Trophoblast cell (in vitro differentiated cells and primary cell): ENCODE measurements around the gene ZSCAN1.

Source experiments
- DNase-seq, 2 donors: peaks; one replicate each; pipeline ENCODE4 v3.0.0-alpha.2; 2016
- H2AFZ ChIP-seq: 2 replicates; pipeline ENCODE4 v1.6.1; 2013; ENCODE audit warnings: low read length, moderate library complexity, mild to moderate bottlenecking; ENCODE audit not compliant: insufficient read depth, poor library complexity
- H2AK5ac ChIP-seq: 2 replicates; pipeline ENCODE4 v1.6.1; 2013; ENCODE audit warnings: mild to moderate bottlenecking, low read length
- H2BK120ac ChIP-seq: 2 replicates; pipeline ENCODE4 v1.6.1; 2013; ENCODE audit warnings: low read length, mild to moderate bottlenecking, moderate library complexity; ENCODE audit not compliant: insufficient read depth, poor library complexity
- H2BK12ac ChIP-seq: 2 replicates; pipeline ENCODE4 v1.6.1; 2013; ENCODE audit warnings: mild to moderate bottlenecking, low read length, moderate library complexity
- H2BK5ac ChIP-seq: 2 replicates; pipeline ENCODE4 v1.6.1; 2013; ENCODE audit warnings: low read length, low read depth, moderate library complexity, mild to moderate bottlenecking; ENCODE audit not compliant: poor library complexity
- H3K14ac ChIP-seq: 2 replicates; pipeline ENCODE4 v1.6.1; 2013; ENCODE audit warnings: mild to moderate bottlenecking, low read length
- H3K18ac ChIP-seq: 2 replicates; pipeline ENCODE4 v1.6.1; 2013; ENCODE audit warnings: mild to moderate bottlenecking, low read length
- H3K23ac ChIP-seq: 2 replicates; pipeline ENCODE4 v1.6.1; 2013; ENCODE audit warnings: low read length
- H3K27ac ChIP-seq: 2 replicates; pipeline ENCODE4 v1.5.1; 2013; ENCODE audit warnings: low read depth, mild to moderate bottlenecking, inconsistent platforms, low read length, moderate library complexity
- H3K27me3 ChIP-seq: 2 replicates; pipeline ENCODE4 v1.6.1; 2013; ENCODE audit warnings: inconsistent platforms, mild to moderate bottlenecking, low read length, moderate library complexity; ENCODE audit not compliant: insufficient read depth
- H3K36me3 ChIP-seq, 2 experiments: 1 replicate in 1 of 2; 2 replicates in 1 of 2; pipeline ENCODE4 v1.6.1; 2013; ENCODE audit warnings: low read length in 2 of 2, mild to moderate bottlenecking in 2 of 2, moderate library complexity in 1 of 2; ENCODE audit not compliant: insufficient read depth in 2 of 2, control insufficient read depth in 1 of 2
- H3K4ac ChIP-seq: 2 replicates; pipeline ENCODE4 v1.6.1; 2013; ENCODE audit warnings: low read depth, mild to moderate bottlenecking, low read length, moderate library complexity
- H3K4me1 ChIP-seq, 2 experiments: 1 replicate in 1 of 2; 2 replicates in 1 of 2; pipeline ENCODE4 v1.6.1; 2013; ENCODE audit warnings: low read length in 2 of 2, mild to moderate bottlenecking in 2 of 2, moderate library complexity in 1 of 2; ENCODE audit not compliant: insufficient read depth in 2 of 2, control insufficient read depth in 1 of 2
- H3K4me2 ChIP-seq: 2 replicates; pipeline ENCODE4 v1.6.1; 2013; ENCODE audit warnings: inconsistent platforms, mild to moderate bottlenecking, low read length, moderate library complexity
- H3K4me3 ChIP-seq: 2 replicates; pipeline ENCODE4 v1.5.1; 2013; ENCODE audit warnings: mild to moderate bottlenecking, low read depth, low read length, inconsistent platforms
- H3K79me1 ChIP-seq: one replicate; pipeline ENCODE4 v1.6.1; 2013; ENCODE audit warnings: low read length
- H3K79me2 ChIP-seq: 2 replicates; pipeline ENCODE4 v1.6.1; 2013; ENCODE audit warnings: low read length, mild to moderate bottlenecking; ENCODE audit not compliant: control insufficient read depth, insufficient read depth, poor library complexity
- H3K9ac ChIP-seq: 2 replicates; pipeline ENCODE4 v1.6.1; 2013; ENCODE audit warnings: mild to moderate bottlenecking, low read length
- H3K9me3 ChIP-seq: 2 replicates; pipeline ENCODE4 v1.6.1; 2013; ENCODE audit warnings: low read depth, mild to moderate bottlenecking, control low read depth, inconsistent platforms, low read length; ENCODE audit not compliant: insufficient read depth
- H4K12ac ChIP-seq: 2 replicates; pipeline ENCODE4 v1.6.1; 2013; ENCODE audit warnings: low read depth, mild to moderate bottlenecking, low read length, moderate library complexity
- H4K8ac ChIP-seq: 2 replicates; pipeline ENCODE4 v1.6.1; 2013; ENCODE audit warnings: low read depth, mild to moderate bottlenecking, low read length, moderate library complexity
- H4K91ac ChIP-seq: one replicate; pipeline ENCODE4 v1.6.1; 2013; ENCODE audit warnings: low read depth, mild to moderate bottlenecking, low read length, moderate library complexity
- WGBS: extraction: QIAGEN DNeasy Blood & Tissue Kit; methylation state at CpG from one replicate; pipeline ENCODE4 v1.1.7; 2013; ENCODE audit warnings: missing lambda C conversion rate; ENCODE audit not compliant: insufficient read length, insufficient coverage; ENCODE audit errors: extremely low coverage; 5-methylcytosine and 5-hydroxymethylcytosine counted together

ZSCAN1 gene

GRCh38 chr19:58040751-58041525 lies 7.1 kb downstream of the ZSCAN1 start:
- Histone ChIP-seq H3K27ac (no peak overlapping the region), H2BK5ac (no peak overlapping the region), H3K18ac (no peak overlapping the region), H2BK120ac (no peak overlapping the region), H3K4ac (no peak overlapping the region), H3K9me3 (peaks cover 40% of the 10 kb centered on the region), H3K4me3 (no peak overlapping the region), H2BK12ac (no peak overlapping the region), H3K23ac (no peak overlapping the region), H3K4me2 (no peak overlapping the region), H3K14ac (no peak overlapping the region), H4K91ac (no peak overlapping the region), H3K36me3 (no peaks in the 10 kb centered on the region), H3K79me2 (no peaks in the 10 kb centered on the region), H3K79me1 (no peaks in the 10 kb centered on the region), H4K8ac (no peak overlapping the region), H2AFZ (no peak overlapping the region), H3K9ac (no peak overlapping the region), H2AK5ac (no peak overlapping the region), H3K27me3 (peaks cover 3% of the 10 kb centered on the region), H4K12ac (no peak overlapping the region), H3K4me1 (no peaks in the 10 kb centered on the region)
- no peak for DNase-seq
- no CpG with 5 or more reads among the region's 21 CpGs for WGBS

- Histone ChIP-seq H4K91ac (no peak overlapping the region), H3K9ac (no peak overlapping the region), H2BK5ac (no peak overlapping the region), H3K14ac (no peak overlapping the region), H2BK120ac (no peak overlapping the region), H3K4me1 (no peaks in the 10 kb centered on the region), H3K27ac (no peak overlapping the region), H2BK12ac (no peak overlapping the region), H4K8ac (no peak overlapping the region), H3K4ac (no peak overlapping the region), H3K36me3 (no peaks in the 10 kb centered on the region), H3K23ac (no peak overlapping the region), H3K4me2 (no peak overlapping the region), H3K18ac (no peak overlapping the region), H3K4me3 (no peak overlapping the region), H3K79me1 (no peaks in the 10 kb centered on the region), H4K12ac (no peak overlapping the region), H3K27me3 (peaks cover 3% of the 10 kb centered on the region), H3K79me2 (no peaks in the 10 kb centered on the region), H3K9me3 (peaks cover 55% of the 10 kb centered on the region), H2AK5ac (no peak overlapping the region), H2AFZ (no peak overlapping the region)
- WGBS, result no CpG with 5 or more reads among the region's 54 CpGs
- DNase-seq, result no peak
Observed at GRCh38 chr19:58042495-58043340, 8.9 kb downstream of the ZSCAN1 start.

GRCh38 chr19:58044391-58044790 lies 10.6 kb downstream of the ZSCAN1 start:
- H4K8ac ChIP-seq, result no peak overlapping the region
- H3K23ac ChIP-seq, result no peak overlapping the region
- no peaks in the 10 kb centered on the region for H3K36me3 ChIP-seq
- no peaks in the 10 kb centered on the region for H3K79me1 ChIP-seq
- no peaks in the 10 kb centered on the region for H3K4me1 ChIP-seq
- DNase-seq, result no peak
- no peak overlapping the region for H3K14ac ChIP-seq
- no peak overlapping the region for H3K18ac ChIP-seq
- no CpG with 5 or more reads among the region's 42 CpGs for WGBS
- H2BK5ac ChIP-seq, result no peak overlapping the region
- H2BK12ac ChIP-seq, result no peak overlapping the region
- no peak overlapping the region for H4K12ac ChIP-seq
- no peak overlapping the region for H2AFZ ChIP-seq
- H2BK120ac ChIP-seq, result no peak overlapping the region
- no peak overlapping the region for H3K4ac ChIP-seq
- no peak overlapping the region for H3K4me3 ChIP-seq
- H3K9me3 ChIP-seq, result peaks cover 62% of the 10 kb centered on the region
- no peak overlapping the region for H2AK5ac ChIP-seq
- H3K27me3 ChIP-seq, result peaks cover 3% of the 10 kb centered on the region
- no peak overlapping the region for H3K9ac ChIP-seq
- no peak overlapping the region for H4K91ac ChIP-seq
- no peak overlapping the region for H3K4me2 ChIP-seq
- H3K79me2 ChIP-seq, result no peaks in the 10 kb centered on the region
- no peak overlapping the region for H3K27ac ChIP-seq

DNA sequence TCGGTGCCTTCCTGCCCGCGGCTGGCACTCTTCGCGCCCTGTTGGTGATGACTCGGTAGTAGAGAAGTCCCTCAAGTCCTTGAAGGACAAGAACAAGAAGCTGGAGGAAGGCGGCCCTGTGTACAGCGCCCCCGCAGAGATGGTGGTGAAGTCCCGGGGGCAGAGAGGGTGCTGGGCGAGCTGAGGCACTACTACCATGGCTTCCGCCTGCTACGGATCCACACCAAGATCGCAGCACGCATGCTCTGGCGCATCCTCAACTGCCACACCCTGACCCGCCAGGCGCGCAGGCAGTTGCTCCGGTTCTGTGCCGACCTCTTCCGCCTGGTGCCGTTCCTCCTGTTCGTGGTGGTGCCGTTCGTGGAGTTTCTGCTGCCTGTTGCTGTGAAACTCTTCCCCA lies 11.1 kb downstream of the ZSCAN1 start:
- Histone ChIP-seq H3K18ac (no peak overlapping the region), H2BK12ac (no peak overlapping the region), H2AFZ (no peak overlapping the region), H3K79me1 (no peaks in the 10 kb centered on the region), H3K9ac (no peak overlapping the region), H3K23ac (no peak overlapping the region), H3K4ac (no peak overlapping the region), H3K4me2 (no peak overlapping the region), H3K4me3 (no peak overlapping the region), H3K27ac (no peak overlapping the region), H4K8ac (no peak overlapping the region), H3K9me3 (peaks cover 64% of the 10 kb centered on the region), H3K4me1 (no peaks in the 10 kb centered on the region), H4K12ac (no peak overlapping the region), H2BK5ac (no peak overlapping the region), H3K14ac (no peak overlapping the region), H2AK5ac (no peak overlapping the region), H2BK120ac (no peak overlapping the region), H3K36me3 (no peaks in the 10 kb centered on the region), H4K91ac (no peak overlapping the region), H3K79me2 (no peaks in the 10 kb centered on the region), H3K27me3 (peaks cover 3% of the 10 kb centered on the region)
- DNase-seq, result no peak
- WGBS, result no CpG with 5 or more reads among the region's 26 CpGs
